ENCODE measurements around the gene NAA50.

GRCh38 chr3:113745756-113746547, at the start of gene NAA50:
- TF ChIP-seq CTCF (IDR thresholded peaks at IDR 0.05): no peak
- no peak for TF ChIP-seq REST (IDR thresholded peaks at IDR 0.05; ENCODE audit: insufficient read depth in 1 of 2, low read depth in 2 of 2, low read length in 1 of 2)
- peak; percentile 91 for TF ChIP-seq TCF7L2 (IDR thresholded peaks at IDR 0.05; ENCODE audit: low read depth, low read length)
- peak; percentile 88 for TF ChIP-seq POLR2AphosphoS5 (IDR thresholded peaks at IDR 0.05; ENCODE audit: low read depth, low read length)
- peak; percentile 68; the same call in 1 of the 2 replicates for TF ChIP-seq SIN3A (IDR thresholded peaks at IDR 0.05; ENCODE audit: borderline replicate concordance, insufficient read depth, low read depth, low read length)

All from Panc1 (cell line).